ENCODE measurements around the gene HORMAD2.

DNA sequence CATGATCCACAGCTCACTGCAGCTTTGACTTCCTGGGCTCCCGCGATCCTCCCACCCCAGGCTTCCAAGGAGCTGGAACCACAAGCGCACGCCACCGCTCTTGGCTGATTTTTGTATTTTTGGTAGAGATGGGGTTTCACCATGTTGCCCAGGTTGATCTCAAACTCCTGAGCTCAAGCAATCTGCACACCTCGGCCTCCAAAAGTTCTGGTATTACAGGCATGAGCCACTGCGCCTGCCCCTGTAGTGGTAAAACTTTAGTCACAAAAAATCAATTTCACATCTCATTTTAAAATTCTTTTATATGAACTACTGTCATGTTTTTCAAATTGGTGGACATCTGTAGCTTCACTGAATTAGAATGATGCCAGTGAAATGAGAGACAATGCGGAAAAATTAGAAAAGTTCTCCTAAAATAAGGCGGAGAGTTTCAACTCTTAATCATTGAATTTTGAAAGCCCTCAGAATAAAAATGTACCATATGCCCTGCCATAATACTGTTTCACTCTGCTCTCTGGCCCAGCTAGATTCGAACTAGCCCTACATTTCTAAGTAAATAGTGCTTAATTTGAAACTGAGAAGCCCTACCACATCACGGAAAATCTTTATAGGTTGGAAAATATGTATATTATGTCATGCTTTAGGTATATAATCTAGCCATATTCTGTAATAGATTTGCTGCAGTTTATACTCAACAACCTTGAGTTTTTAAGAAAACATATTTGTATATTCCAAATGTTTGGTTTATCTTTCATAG is 78.7 kb downstream of the HORMAD2 start:
- TF ChIP-seq, protein P1, sequence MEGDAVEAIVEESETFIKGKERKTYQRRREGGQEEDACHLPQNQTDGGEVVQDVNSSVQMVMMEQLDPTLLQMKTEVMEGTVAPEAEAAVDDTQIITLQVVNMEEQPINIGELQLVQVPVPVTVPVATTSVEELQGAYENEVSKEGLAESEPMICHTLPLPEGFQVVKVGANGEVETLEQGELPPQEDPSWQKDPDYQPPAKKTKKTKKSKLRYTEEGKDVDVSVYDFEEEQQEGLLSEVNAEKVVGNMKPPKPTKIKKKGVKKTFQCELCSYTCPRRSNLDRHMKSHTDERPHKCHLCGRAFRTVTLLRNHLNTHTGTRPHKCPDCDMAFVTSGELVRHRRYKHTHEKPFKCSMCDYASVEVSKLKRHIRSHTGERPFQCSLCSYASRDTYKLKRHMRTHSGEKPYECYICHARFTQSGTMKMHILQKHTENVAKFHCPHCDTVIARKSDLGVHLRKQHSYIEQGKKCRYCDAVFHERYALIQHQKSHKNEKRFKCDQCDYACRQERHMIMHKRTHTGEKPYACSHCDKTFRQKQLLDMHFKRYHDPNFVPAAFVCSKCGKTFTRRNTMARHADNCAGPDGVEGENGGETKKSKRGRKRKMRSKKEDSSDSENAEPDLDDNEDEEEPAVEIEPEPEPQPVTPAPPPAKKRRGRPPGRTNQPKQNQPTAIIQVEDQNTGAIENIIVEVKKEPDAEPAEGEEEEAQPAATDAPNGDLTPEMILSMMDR (IDR thresholded peaks at IDR 0.05): no peak
- TF ChIP-seq, protein P2, sequence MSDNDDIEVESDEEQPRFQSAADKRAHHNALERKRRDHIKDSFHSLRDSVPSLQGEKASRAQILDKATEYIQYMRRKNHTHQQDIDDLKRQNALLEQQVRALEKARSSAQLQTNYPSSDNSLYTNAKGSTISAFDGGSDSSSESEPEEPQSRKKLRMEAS (IDR thresholded peaks at IDR 0.05; ENCODE audit: low read depth): no peak
- no peak for TF ChIP-seq EZH2phosphoT487 (IDR thresholded peaks at IDR 0.05; ENCODE audit: borderline replicate concordance, low read depth)
- TF ChIP-seq EP300 (IDR thresholded peaks at IDR 0.05; ENCODE audit: borderline replicate concordance in 1 of 2, low read depth in 1 of 2, low read length in 1 of 2): no peak
- TF ChIP-seq SMC3 (IDR thresholded peaks at IDR 0.05; ENCODE audit: low read depth, low read length): no peak
- TF ChIP-seq, protein P3, sequence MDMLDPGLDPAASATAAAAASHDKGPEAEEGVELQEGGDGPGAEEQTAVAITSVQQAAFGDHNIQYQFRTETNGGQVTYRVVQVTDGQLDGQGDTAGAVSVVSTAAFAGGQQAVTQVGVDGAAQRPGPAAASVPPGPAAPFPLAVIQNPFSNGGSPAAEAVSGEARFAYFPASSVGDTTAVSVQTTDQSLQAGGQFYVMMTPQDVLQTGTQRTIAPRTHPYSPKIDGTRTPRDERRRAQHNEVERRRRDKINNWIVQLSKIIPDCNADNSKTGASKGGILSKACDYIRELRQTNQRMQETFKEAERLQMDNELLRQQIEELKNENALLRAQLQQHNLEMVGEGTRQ (IDR thresholded peaks at IDR 0.05; ENCODE audit: borderline replicate concordance, low read depth, low read length): no peak
- TF ChIP-seq POLR2AphosphoS5 (IDR thresholded peaks at IDR 0.05; ENCODE audit: low read depth, low read length): no peak
- TF ChIP-seq TAF1 (IDR thresholded peaks at IDR 0.05; ENCODE audit: borderline replicate concordance, low read depth, low read length): no peak
- TF ChIP-seq, protein P4, sequence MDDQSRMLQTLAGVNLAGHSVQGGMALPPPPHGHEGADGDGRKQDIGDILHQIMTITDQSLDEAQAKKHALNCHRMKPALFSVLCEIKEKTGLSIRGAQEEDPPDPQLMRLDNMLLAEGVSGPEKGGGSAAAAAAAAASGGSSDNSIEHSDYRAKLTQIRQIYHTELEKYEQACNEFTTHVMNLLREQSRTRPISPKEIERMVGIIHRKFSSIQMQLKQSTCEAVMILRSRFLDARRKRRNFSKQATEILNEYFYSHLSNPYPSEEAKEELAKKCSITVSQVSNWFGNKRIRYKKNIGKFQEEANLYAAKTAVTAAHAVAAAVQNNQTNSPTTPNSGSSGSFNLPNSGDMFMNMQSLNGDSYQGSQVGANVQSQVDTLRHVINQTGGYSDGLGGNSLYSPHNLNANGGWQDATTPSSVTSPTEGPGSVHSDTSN (IDR thresholded peaks at IDR 0.05): no peak
- no peak for TF ChIP-seq YY1 (IDR thresholded peaks at IDR 0.05; ENCODE audit: low read depth)
- TF ChIP-seq FOSL2 (IDR thresholded peaks at IDR 0.05; ENCODE audit: borderline replicate concordance, low read depth): no peak
- TF ChIP-seq, protein P5, sequence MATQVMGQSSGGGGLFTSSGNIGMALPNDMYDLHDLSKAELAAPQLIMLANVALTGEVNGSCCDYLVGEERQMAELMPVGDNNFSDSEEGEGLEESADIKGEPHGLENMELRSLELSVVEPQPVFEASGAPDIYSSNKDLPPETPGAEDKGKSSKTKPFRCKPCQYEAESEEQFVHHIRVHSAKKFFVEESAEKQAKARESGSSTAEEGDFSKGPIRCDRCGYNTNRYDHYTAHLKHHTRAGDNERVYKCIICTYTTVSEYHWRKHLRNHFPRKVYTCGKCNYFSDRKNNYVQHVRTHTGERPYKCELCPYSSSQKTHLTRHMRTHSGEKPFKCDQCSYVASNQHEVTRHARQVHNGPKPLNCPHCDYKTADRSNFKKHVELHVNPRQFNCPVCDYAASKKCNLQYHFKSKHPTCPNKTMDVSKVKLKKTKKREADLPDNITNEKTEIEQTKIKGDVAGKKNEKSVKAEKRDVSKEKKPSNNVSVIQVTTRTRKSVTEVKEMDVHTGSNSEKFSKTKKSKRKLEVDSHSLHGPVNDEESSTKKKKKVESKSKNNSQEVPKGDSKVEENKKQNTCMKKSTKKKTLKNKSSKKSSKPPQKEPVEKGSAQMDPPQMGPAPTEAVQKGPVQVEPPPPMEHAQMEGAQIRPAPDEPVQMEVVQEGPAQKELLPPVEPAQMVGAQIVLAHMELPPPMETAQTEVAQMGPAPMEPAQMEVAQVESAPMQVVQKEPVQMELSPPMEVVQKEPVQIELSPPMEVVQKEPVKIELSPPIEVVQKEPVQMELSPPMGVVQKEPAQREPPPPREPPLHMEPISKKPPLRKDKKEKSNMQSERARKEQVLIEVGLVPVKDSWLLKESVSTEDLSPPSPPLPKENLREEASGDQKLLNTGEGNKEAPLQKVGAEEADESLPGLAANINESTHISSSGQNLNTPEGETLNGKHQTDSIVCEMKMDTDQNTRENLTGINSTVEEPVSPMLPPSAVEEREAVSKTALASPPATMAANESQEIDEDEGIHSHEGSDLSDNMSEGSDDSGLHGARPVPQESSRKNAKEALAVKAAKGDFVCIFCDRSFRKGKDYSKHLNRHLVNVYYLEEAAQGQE (IDR thresholded peaks at IDR 0.05; ENCODE audit: low read depth, low read length): no peak
- TF ChIP-seq FOXM1 (IDR thresholded peaks at IDR 0.05; ENCODE audit: low read depth): no peak
- TF ChIP-seq, protein P6, sequence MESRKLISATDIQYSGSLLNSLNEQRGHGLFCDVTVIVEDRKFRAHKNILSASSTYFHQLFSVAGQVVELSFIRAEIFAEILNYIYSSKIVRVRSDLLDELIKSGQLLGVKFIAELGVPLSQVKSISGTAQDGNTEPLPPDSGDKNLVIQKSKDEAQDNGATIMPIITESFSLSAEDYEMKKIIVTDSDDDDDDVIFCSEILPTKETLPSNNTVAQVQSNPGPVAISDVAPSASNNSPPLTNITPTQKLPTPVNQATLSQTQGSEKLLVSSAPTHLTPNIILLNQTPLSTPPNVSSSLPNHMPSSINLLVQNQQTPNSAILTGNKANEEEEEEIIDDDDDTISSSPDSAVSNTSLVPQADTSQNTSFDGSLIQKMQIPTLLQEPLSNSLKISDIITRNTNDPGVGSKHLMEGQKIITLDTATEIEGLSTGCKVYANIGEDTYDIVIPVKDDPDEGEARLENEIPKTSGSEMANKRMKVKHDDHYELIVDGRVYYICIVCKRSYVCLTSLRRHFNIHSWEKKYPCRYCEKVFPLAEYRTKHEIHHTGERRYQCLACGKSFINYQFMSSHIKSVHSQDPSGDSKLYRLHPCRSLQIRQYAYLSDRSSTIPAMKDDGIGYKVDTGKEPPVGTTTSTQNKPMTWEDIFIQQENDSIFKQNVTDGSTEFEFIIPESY (IDR thresholded peaks at IDR 0.05; ENCODE audit: borderline replicate concordance, low read depth): no peak
